H7 (cell line): ENCODE data around the gene ARVCF. TPM values are rescaled to one million over a fixed set of nuclear protein-coding genes. Genes with fewer than 3 reads are reported as not detected.
A peak's percentile ranks its signal among the peaks of the same experiment; 100 is the strongest.

ENCODE experiments used
- DNase-seq: peaks from one replicate; pipeline ENCODE4 v3.0.0; 2012
- H3K27me3 ChIP-seq: 2 replicates; pipeline ENCODE4 v1.6.0; 2011; ENCODE audit warnings: mild to moderate bottlenecking, low read length; ENCODE audit not compliant: control insufficient read depth, insufficient read depth
- H3K36me3 ChIP-seq: replicated peaks from 2 replicates; pipeline ENCODE4 v1.5.1; 2011; ENCODE audit warnings: low read length; ENCODE audit not compliant: control insufficient read depth, insufficient read depth
- H3K4me3 ChIP-seq: 2 replicates; pipeline ENCODE4 v1.5.1; 2011; ENCODE audit warnings: low read depth, mild to moderate bottlenecking, control low read depth, low read length, moderate library complexity; ENCODE audit not compliant: insufficient read depth
- total RNA-seq: library from RNA; depleted of rRNA; stranded (reverse); fragments of >200 nt; shearing (Covaris generic); gene quantifications from 2 replicates; pipeline ENCODE4 v1.2.3, GENCODE V29; 2014

Gene ARVCF
- total RNA-seq, 1 experiment from 2014 or later: 35.8 TPM

DNA sequence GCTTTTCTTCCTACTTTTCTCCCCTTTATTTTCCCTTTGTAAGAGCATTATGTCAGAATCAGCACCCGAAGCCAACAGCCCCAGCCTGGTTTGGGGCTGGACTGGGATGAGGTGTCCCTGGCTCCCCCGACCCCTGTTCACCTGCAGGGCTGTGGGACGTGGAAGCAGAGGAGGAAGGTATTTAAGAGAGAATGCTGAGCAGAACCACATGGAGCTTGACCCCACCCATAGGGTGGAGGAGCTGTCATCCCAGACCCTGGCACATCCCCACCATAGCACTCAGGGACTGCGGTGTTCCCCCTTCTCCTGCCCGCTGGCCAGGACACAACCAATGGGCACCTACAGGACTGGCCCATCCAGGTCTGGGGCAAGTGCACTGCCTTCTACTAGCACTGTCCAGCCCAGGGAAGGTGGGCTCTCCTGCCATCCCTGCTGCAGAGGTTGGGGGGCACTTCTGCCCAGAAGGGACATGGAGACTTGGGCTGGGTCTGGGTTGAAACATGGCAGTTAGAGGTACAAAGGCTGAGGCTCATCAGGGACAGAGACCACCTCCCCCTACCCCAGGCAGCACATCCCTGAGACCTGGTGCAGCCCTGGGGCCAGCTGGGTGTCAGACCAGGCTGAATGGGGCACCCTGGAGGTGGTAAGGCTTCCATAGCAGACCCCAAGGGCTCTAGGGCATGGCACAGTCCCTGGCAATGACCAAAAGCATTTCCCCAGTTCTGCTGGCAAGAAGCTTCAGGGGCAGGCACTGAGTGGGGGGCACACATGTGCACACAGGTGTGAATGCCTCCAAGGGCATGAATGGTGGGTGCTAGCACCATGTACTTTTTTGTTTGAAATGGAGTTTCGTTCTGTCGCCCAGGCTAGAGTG lies 23.9 kb upstream of the ARVCF start:
- H3K27me3 ChIP-seq: no peaks in the 10 kb centered on the region
- no peaks in the 10 kb centered on the region for H3K36me3 ChIP-seq
- no peak overlapping the region for H3K4me3 ChIP-seq
- no peak for DNase-seq

DNA sequence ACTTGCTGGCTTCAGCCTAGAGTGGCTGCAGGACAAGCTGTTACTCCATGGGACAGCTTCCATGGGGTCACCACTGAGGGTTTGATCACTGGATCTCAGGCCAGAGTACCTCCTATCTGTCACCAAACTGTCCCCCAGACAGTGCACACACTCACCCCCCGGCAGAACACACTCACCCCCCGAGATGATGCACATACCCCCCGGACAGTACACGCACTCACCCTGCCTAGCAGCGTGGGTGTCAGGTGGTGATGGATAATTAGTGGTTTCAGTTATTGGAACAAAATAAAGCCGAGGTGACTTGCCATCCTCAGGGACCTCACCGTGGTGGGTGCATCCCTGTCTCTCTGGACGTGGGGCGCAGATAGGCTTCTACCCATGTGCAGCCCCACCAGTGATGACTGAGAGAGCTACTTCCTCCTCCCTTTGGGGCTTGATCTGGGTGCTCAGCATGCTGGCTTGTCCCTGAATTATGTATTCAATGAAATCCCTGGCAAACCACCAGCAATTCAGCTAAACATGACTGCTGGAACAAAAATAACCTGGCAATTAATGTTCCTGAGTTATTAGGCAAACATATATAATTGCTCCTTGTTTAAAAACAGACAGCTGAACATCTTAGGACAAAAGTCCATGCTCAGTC lies 23.2 kb upstream of the ARVCF start:
- DNase-seq: no peak
- no peaks in the 10 kb centered on the region for H3K27me3 ChIP-seq
- no peaks in the 10 kb centered on the region for H3K36me3 ChIP-seq

DNA sequence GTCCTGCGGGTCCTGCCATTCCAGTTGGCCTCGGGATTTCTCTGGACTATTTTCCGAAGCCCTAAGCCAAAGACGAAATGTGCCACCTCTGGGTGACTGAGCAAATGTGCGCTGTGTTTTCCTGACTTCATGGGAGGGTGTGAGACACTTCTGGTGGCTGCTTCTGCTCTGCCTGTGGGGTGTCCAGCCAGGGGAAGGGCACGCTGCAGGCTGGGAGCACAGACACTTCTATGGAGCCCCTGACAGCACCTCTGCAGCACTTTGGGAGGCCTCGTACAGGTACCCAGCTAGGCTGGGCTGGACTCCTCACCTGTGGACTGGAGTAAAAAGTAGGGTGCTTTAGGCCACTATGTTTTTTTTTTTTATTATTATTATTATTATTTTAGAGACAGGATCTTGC lies 22.0 kb upstream of the ARVCF start:
- DNase-seq: no peak
- H3K27me3 ChIP-seq: no peaks in the 10 kb centered on the region
- no peak overlapping the region for H3K4me3 ChIP-seq
- H3K36me3 ChIP-seq: no peaks in the 10 kb centered on the region; the same call in 1 of the 2 replicates

More for the DNA sequence above, 23.2 kb upstream of the ARVCF start:
- no peak overlapping the region for H3K4me3 ChIP-seq

DNA sequence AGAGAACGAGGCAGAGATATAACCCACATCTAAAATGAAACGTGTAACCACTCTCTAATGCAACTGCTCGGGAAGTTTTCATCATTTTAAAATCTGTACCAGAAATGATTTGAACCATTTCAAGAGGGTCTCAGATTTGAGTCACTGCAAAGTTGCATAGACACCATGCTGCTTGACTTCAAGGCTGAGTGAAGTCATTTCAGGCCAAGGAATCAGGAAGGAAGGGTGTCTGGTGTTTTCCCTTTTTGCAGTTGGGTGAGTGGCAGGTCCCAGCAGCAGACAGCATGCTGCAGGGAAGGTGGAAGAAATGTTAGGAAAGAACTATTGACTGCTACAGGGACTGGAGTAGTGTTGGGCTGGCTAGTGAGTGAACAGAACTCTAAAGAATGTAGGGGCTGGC lies 20.8 kb upstream of the ARVCF start:
- no peaks in the 10 kb centered on the region; the same call in 1 of the 2 replicates for H3K36me3 ChIP-seq
- DNase-seq: no peak
- no peaks in the 10 kb centered on the region for H3K27me3 ChIP-seq
- no peak overlapping the region for H3K4me3 ChIP-seq

DNA sequence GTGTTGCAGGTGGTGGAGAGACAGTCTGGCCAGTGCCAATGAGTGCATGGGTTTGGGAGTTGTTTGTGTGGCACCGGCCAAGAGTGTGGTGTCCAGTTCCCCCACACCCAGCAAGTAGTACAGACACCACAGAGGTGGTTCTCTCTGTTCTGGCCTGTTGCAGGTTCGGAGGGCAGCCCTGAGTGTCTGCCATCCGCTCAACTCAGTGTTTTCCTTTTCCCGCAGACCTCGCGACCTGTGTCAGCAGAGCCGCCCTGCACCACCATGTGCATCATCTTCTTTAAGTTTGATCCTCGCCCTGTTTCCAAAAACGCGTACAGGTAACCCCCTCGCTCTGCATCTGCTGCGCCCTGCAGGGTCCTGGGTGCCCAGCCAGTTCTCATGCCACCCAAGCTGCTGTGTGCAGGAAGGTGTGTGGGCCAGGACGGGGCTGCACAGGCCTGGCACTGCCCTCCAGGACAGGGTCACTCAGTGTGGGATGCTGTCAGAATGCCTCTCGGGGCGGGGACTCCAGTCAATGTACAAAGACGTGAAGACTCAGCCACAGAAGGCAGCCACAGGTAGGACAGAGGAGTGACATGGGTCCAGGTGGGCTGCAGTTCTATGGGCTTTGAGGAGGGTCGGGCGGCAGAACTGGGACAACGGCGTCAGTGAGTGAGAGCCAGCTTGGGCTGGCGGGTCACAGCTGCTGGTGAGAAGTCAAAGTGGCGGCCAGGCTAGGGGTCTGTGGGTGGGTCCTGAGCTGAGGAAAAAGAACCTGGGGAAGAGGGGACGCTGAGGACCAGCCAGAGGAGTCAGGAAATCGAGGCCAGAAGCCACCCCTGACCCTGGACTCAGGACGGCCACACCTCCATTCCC lies 20.1 kb upstream of the ARVCF start:
- no peaks in the 10 kb centered on the region for H3K27me3 ChIP-seq

DNA sequence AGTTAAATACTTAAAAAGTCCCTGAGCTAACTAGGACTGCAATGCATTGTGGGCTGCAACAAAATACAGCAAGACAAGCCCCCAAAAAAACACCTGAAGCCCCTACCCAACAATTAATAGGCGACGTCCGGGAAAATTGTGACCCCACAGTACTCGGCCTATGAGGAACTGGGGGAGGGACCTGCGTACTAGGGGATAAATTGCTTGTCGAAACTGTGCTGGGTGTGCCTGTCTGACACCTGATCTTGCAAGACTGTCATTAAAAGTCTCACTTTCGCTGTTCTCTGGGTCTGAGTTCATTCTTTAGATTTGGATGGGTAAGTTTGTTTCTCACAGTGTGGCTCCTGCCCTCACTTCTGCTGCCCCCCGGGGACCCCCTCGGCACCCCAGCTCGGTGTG lies 19.5 kb upstream of the ARVCF start:
- H3K27me3 ChIP-seq: no peaks in the 10 kb centered on the region
- no peaks in the 10 kb centered on the region; the same call in 1 of the 2 replicates for H3K36me3 ChIP-seq
- no peak overlapping the region for H3K4me3 ChIP-seq
- no peak for DNase-seq

More for the DNA sequence above, 20.1 kb upstream of the ARVCF start:
- no peak for DNase-seq
- no peak overlapping the region for H3K4me3 ChIP-seq
- no peaks in the 10 kb centered on the region; the same call in 1 of the 2 replicates for H3K36me3 ChIP-seq

DNA sequence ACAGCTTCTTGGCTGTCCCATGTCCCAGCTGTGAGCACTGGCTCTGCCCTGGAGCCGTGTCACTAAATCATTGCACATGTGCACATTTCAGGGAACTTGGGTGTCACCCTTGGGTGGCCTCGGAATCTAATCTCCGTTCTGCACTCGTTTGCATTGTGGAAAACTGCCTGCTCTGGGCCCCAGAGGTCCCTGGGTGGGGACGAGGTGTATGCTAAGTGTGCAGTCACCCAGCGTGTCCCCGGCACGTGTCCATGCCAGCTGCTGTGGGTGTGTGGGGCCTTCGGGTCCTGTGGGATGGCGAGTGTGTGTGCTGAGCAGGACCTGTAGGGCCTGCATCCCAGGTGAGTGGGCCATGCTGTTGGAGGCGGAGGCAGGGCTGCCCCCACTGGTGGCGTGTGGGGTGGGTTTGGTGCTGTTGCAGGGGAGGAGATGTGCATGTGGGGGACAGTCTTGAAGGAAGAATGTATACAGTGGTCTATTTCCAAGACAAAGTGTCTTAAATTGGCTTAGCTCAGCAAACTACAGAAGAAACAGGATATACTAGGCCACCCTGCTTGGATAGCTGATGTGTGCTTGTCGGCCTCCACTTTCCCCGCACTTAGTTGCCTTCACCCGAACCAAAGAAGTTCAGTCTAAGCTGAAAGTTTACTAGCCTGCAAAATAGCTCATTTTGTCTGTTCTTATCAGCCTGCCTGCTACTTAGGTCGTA lies 18.9 kb upstream of the ARVCF start:
- no peak overlapping the region for H3K4me3 ChIP-seq
- no peaks in the 10 kb centered on the region for H3K27me3 ChIP-seq
- no peak for DNase-seq
- no peaks in the 10 kb centered on the region; the same call in 1 of the 2 replicates for H3K36me3 ChIP-seq

DNA sequence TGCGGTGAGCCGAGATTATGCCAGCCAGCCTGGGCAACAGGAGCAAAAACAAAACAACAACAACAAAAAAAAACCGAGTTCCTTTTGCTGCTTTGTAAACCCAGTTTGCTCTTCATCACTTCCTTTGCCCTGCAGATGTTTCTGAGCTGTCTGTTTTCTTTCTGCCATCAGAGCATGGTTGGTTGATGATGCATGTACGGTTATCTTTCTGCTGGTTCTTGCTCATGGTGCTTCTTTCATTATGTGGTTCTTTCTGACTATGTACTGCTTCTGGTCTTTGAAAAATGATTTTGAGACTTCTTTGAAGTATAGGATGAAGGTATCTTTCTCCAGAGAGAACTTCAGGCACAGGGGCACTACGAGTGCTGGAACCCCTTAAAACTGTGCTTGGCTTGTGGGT lies 17.5 kb upstream of the ARVCF start:
- no peak overlapping the region for H3K4me3 ChIP-seq
- no peak for DNase-seq
- no peaks in the 10 kb centered on the region for H3K27me3 ChIP-seq
- no peaks in the 10 kb centered on the region; the same call in 1 of the 2 replicates for H3K36me3 ChIP-seq

DNA sequence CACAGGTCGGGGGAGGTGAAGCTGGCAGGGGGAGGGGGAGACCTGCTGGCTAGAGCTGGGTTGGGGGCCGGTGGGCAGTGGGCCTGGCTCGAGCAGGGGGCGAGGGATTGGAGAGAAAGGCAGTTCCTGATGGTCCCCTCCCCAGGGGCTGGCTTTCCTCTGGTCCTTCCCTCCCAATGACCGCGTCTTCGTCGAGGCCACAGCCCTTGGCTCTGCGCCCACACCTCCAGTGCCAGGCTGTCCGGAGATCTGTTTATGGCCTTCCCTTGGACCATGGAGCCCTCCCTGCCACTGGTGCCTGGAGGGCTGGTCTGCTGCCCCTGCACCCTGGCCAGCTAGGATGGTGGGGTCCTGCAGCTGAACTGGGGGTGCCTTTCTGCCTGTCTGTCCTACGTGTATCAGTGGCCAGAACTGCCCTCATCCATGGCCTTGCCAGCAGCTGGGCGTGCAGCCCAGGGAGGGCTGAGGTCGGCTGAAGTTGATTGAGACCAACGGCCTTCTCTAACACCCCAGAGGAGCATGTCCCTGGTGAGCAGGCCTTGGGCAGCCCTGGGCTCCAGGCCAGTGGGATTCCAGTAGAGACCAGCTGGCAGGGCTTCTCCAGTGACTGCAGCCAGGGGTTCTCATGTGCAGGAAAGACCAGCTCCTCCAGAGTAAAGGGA lies 16.6 kb upstream of the ARVCF start:
- no peaks in the 10 kb centered on the region for H3K27me3 ChIP-seq
- no peaks in the 10 kb centered on the region; the same call in 1 of the 2 replicates for H3K36me3 ChIP-seq
- no peak overlapping the region for H3K4me3 ChIP-seq
- DNase-seq: no peak

DNA sequence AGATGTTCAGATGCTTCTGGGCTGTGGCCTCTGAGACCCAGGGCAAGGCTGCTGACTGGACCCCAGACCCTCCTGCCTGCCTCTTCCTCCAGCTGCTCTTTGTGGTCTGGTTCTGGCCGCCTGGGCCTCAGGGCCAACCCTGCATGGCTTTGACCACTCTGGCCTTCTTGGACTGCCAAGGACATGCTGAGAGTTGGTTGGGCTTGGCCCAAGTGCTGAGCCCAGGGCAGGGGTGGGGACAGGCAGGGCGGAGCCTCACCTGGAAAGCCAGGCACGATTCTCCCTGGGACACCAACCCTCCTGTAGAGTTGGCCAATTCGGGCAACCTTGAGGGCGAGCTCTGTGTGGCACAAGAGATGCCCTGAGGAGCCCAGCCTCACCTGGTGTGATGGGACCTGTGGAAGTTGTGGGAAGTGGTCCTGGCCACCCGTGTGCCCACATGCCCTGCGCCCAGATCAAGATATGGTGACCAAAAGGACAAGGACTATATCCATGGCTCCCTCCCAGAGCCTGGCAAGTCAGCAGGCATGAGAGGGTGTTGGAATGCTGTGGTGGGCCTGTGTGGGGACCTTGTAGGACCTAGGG lies 15.9 kb upstream of the ARVCF start:
- Histone ChIP-seq H3K36me3 (no peaks in the 10 kb centered on the region; the same call in 1 of the 2 replicates), H3K4me3 (no peak overlapping the region), H3K27me3 (no peaks in the 10 kb centered on the region)
- DNase-seq: no peak

DNA sequence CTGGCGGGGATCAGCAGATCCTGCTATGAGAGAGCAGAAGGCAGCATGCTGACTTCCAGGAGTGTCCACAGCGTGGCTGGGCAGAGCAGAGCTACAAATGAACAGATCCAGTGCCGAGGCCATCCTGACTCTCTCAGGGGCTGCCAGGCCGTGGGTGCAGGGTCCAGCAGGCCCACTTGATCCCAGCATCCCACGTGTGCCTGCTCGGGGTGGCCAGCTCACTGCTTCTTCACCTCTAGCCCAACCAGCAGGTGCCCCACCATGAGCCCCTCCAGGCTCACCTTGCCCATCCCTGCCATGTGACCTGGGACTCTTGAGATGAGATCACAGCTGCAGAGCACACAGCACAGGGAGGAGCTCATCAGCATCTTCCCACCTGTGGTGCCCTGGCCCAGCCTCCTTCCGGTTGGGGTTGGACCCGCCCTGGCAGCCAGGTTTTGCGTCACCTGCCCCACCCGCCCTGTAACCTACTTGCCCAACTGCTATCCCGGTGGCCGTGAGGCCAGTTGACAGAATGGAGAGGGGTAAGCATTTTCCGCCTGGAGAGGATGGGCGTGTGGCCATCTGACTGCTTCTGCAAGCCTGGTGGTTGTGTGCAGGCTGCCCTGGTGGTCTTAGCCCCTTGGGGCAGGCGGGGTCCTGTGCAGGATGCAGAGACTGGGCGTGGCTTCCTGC lies 15.2 kb upstream of the ARVCF start:
- H3K27me3 ChIP-seq: no peaks in the 10 kb centered on the region
- no peak overlapping the region for H3K4me3 ChIP-seq
- DNase-seq: peak; percentile 71

DNA sequence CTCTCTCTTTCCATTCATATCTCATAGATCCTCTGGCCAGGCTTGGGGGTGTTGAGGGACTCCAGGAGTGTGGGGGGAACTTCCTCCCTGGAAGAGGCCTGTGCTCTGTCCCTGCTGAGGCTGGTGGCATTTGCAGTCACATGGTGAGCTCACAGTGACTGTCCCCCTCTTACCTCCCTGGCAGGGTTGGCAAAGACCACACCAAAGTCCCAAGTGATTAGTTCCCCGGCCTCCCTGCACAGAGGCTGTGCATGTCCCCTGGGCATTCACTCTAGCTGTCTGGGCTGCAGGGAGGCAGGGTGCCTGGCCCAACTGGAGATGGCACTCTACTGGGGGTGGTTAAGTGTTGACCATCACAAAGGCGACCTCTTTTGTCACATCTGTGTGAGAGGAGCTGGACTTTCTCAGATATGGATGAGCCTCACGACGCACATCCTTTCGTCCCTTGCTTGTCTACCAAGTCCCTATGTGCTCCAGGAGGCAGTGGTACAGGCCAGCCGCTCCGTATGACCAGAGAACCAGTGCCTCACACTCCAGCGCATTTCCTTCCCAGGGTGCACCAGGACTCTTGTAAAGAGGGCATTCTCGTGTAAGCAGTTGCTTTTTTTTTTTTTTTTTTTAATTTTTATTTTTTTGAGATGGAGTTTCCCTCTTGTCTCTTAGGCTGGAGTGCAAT lies 13.1 kb upstream of the ARVCF start:
- Histone ChIP-seq H3K4me3 (no peak overlapping the region), H3K36me3 (no peaks in the 10 kb centered on the region; the same call in 1 of the 2 replicates), H3K27me3 (no peaks in the 10 kb centered on the region)
- no peak for DNase-seq

More for the DNA sequence above, 15.2 kb upstream of the ARVCF start:
- no peaks in the 10 kb centered on the region; the same call in 1 of the 2 replicates for H3K36me3 ChIP-seq
